ENCODE results near the gene OR8G5.
"Not testable (repeated sequence)": the region's sequence is repeated elsewhere in the genome, so short reads cannot be mapped to it uniquely, and the experiment has no call there.

OR8G5 gene

GRCh38 chr11:124256076-124256475 is at the start of gene OR8G5:
OR8G5 (plus strand) TSS chr11:124256376; CDS start chr11:124264932, 8,556 bp downstream.
- DNase-seq (ENCODE audit: low spot score) = no peak

- peak; percentile 66 for DNase-seq (ENCODE audit: low spot score)
Observed at GRCh38 chr11:124207102-124207792, 48.9 kb upstream of the OR8G5 start.

DNA sequence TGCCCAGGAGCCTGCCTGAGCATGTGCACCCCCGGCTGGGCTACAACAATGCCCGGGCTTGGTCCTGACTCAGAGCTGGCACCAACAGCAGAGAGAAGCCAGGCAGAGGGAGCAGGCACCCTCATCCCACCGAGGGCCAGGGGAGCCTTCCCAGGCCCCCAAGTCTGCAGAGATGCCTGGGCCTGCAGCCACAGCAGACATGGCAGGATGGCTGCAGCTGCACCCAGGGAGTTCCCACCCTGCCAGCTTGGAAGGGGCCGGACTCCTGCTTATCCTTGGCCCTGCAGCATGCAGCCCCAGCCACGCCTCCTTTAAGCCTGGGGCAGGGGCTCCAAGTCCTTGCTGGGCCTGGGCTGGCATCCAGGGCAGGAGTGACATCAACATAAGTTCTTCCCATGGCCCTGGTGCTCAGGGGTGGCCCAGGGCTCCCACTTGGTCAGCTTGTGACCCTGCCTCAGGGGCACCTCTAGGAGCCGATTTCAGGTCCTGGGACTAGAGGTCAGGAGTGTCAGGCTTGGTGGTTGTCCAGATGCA is 46.3 kb upstream of the OR8G5 start:
- DNase-seq (ENCODE audit: low spot score) = no peak

- DNase-seq (ENCODE audit: low spot score) = no peak
Observed at GRCh38 chr11:124210421-124210820, 45.8 kb upstream of the OR8G5 start.

DNA sequence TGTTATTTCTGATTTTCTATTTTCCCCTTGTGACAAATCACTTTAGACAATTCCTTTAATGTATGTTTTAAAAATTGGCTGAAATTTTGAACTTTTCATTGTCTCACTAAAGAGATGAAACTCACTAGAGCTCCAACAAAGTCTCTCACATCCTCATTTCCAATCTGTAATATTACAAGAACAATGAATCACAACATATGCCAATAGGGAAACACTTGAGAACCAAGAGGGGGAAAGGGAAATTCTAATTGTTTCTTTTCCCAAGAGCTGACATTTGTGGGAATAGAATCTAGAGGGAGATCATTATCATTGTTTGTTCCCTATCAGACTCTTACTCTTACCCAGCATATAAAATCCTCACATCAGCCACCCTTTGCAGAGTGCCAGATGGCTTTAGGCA is 44.9 kb upstream of the OR8G5 start:
- DNase-seq (ENCODE audit: low spot score) = no peak

GRCh38 chr11:124214027-124214426 is 42.1 kb upstream of the OR8G5 start:
- no peak for DNase-seq (ENCODE audit: low spot score)

GRCh38 chr11:124219126-124219525 is 37.0 kb upstream of the OR8G5 start:
- DNase-seq (ENCODE audit: low spot score) = no peak

GRCh38 chr11:124222407-124222806 is 33.8 kb upstream of the OR8G5 start:
- DNase-seq (ENCODE audit: low spot score) = no peak

- not testable (repeated sequence) for DNase-seq (ENCODE audit: low spot score)
Observed at GRCh38 chr11:124224618-124225423, 31.4 kb upstream of the OR8G5 start.

GRCh38 chr11:124225471-124225870 is 30.7 kb upstream of the OR8G5 start:
- no peak for DNase-seq (ENCODE audit: low spot score)

DNA sequence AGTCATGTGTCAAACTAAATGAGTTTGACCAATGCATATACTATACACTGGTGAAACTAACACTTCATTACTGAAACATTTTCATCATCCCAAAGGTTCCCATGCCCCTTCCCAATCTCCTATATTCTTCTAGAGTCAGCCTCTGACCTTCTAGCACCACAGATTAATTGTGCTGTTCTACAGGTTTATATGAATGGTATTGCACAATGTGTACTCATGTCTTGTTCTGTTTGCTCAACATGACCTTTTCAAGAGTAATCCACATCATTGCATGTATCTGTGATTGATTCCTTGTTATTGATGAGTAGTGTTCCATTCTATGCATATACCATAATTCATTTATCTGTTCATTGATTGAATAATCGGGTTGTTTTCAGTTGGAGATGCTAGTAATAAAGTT is 22.8 kb upstream of the OR8G5 start:
- DNase-seq (ENCODE audit: low spot score) = no peak

- DNase-seq (ENCODE audit: low spot score) = no peak
Observed at GRCh38 chr11:124238512-124238911, 17.7 kb upstream of the OR8G5 start.

DNA sequence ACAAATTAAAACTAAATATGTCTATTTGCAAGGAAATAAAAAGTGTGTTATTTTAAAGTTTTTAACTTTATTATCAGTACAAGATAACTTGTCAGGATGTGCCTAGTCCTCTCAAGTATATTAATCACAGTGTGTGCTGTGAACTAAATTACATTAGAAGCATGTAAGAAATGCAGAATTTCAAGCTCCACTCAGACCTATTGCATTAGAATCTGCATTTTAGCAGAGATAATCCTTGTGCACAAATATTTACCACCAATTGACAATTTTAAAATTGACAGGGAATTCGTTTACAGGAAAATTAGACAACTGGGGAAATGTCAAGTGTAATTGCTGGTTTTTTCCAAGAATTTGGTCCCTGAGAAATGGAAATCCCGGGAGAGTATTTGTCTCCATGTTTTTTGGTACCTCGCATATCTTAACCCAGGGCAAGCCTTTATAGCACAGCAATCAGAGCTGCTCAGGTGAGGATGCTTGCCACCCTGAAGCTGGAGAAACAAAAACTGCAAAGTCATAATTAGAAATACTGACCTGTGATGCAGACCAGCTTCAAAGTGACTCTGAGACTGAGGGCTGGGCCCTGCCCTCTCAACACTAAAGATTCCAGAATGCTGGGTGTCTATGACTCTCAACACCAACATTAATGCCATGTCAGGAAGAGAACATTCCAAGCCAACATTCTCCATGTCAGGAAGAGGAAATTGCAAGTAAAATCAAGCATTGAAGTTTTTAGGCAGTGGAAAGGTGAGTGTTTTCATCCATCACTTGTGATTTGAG is 15.4 kb upstream of the OR8G5 start, which contains the start of gene OR8G1:
TSS of gene OR8G1 (plus strand) at position 475 of the 777 bp plus-strand sequence. CDS start 8,581 bp downstream, outside the sequence.
- DNase-seq (ENCODE audit: low spot score) = no peak

DNA sequence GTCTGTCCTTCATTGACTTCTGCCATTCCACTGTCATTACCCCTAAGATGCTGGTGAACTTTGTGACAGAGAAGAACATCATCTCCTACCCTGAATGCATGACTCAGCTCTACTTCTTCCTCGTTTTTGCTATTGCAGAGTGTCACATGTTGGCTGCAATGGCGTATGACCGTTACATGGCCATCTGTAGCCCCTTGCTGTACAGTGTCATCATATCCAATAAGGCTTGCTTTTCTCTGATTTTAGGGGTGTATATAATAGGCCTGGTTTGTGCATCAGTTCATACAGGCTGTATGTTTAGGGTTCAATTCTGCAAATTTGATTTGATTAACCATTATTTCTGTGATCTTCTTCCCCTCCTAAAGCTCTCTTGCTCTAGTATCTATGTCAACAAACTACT is 6.3 kb upstream of the OR8G5 start:
- DNase-seq (ENCODE audit: low spot score) = not testable (repeated sequence)

DNA sequence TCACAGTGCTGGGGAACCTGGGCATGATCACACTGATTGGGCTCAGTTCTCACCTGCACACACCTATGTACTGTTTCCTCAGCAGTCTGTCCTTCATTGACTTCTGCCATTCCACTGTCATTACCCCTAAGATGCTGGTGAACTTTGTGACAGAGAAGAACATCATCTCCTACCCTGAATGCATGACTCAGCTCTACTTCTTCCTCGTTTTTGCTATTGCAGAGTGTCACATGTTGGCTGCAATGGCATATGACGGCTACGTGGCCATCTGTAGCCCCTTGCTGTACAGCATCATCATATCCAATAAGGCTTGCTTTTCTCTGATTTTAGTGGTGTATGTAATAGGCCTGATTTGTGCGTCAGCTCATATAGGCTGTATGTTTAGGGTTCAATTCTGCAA is 8.9 kb downstream of the OR8G5 start:
- not testable (repeated sequence) for DNase-seq (ENCODE audit: low spot score)

DNA sequence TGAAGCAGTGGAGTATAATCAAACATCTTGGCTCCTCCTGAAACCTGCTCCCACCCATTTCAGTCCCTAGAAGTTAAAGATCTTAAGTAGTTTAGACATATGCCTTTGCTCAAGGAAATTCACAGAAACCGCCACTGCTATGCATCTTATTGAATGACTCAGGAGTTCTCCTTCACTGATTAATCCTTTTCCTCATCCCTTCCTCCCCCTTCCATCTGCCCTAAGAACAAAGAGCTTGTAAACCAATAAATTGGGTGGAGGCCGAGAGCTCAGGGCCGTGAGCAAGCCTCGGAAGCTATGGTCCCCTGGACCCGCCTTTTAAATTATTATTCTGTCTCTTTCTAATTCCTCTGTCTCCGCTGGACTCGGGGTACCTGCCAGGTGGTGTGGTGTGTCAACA is 14.7 kb downstream of the OR8G5 start:
- not testable (repeated sequence) for DNase-seq (ENCODE audit: low spot score)

- no peak for DNase-seq (ENCODE audit: low spot score)
Observed at GRCh38 chr11:124274000-124274399, 17.8 kb downstream of the OR8G5 start.

- no peak for DNase-seq (ENCODE audit: low spot score)
Observed at GRCh38 chr11:124276081-124276480, 19.9 kb downstream of the OR8G5 start.

DNA sequence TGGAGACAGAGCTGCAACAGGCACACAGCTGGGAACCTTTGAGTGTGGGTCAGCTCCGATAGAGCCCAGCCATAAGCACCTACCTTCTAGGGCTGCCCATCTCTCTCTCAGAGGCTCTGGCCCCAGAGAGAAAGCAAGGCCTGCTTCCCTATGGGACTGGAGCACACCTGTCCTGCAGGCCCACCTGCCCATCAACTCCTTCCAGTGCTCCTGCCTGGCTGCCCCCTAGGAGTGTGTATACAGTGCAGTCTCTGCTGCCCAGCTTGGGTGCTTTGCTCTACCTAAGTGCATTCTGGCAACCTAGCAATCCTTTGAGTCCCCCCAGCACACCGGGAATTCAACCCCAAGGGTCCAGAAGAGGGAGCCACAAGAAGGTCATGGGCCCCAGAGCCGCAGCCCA is 21.0 kb downstream of the OR8G5 start:
- no peak for DNase-seq (ENCODE audit: low spot score)

DNA sequence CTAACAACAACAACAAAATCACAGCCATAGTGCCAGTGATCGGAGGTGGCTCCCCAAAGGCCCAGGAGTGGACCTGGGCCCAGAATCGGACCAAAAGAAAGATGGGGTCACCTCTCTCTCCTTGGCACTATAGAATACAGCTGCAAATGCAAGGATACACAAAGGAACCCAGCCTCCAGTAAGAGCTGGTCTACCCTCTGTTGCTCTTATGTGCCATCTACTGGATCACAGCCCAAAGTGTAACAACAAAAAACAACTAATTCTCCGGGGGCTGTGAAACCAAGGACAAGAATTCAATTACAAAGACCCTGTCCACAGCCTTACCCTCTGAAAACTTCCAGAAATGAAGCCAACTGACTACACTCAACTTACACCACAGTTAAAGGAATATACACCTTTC is 21.6 kb downstream of the OR8G5 start:
- DNase-seq (ENCODE audit: low spot score) = no peak

DNA sequence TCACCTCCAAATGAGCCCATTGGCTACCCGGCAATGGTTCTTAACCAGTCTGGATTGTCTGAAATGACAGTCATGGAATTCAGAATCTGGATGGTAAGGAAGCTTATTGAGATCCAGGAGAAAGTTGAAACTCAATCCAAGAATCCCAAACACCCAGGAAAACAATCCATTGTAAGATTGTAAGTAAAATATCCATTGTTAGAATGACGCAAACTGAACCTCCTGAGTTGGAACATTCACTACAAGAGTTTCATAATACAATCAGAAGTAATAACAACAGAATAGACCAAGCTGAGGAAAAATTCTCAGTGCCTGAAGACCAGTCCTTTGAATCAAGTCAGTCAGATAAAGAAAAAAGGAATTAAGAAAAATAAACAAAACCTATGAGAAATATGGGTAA is 22.1 kb downstream of the OR8G5 start:
- no peak for DNase-seq (ENCODE audit: low spot score)

- DNase-seq (ENCODE audit: low spot score) = no peak
Observed at GRCh38 chr11:124285610-124286344, 29.6 kb downstream of the OR8G5 start.

Data from hematopoietic multipotent progenitor cell treated with erythropoietin and hydrocortisone succinate and interleukin-3 and kit ligand, for 17 days (in vitro differentiated cells).